HL-60 (cell line): ENCODE data around the gene SKAP2.

Experiments used
- DNase-seq, 2 experiments: peaks; one replicate each; pipeline ENCODE4 v3.0.0-alpha.2; 2010 to 2020; ENCODE audit warnings: low read depth in 1 of 2, low spot score in 1 of 2
- H3K27ac ChIP-seq: fragments of 250-450 bp; sonication (Bioruptor Pico); replicated peaks from 2 replicates; pipeline ENCODE4 v1.5.1; 2020; ENCODE audit warnings: mild to moderate bottlenecking, moderate library complexity
- H3K27me3 ChIP-seq: fragments of 250-450 bp; sonication (Bioruptor Pico); 2 replicates; pipeline ENCODE4 v1.5.1; 2021; ENCODE audit warnings: mild to moderate bottlenecking, moderate library complexity; ENCODE audit not compliant: insufficient read depth, poor library complexity, severe bottlenecking
- H3K4me3 ChIP-seq: replicated peaks from 2 replicates; pipeline ENCODE4 v1.5.1; 2011; ENCODE audit warnings: mild to moderate bottlenecking, control low read depth, low read length; ENCODE audit not compliant: insufficient read depth
- CTCF ChIP-seq: IDR thresholded peaks from one replicate; pipeline ENCODE4 v1.5.1; 2011; ENCODE audit warnings: low read length, control low read depth, inconsistent platforms; ENCODE audit not compliant: insufficient read depth
- GABPA ChIP-seq: IDR thresholded peaks from 2 replicates; pipeline ENCODE4 v1.6.1; 2012; ENCODE audit warnings: low read depth
- POLR2AphosphoS5 ChIP-seq: IDR thresholded peaks from 2 replicates; pipeline ENCODE4 v1.6.1; 2012; ENCODE audit warnings: low read depth
- REST ChIP-seq: IDR thresholded peaks from 2 replicates; pipeline ENCODE4 v1.6.1; 2012; ENCODE audit warnings: low read depth; ENCODE audit not compliant: insufficient replicate concordance
- SPI1 ChIP-seq: IDR thresholded peaks from 2 replicates; pipeline ENCODE4 v1.6.1; 2012; ENCODE audit warnings: low read depth, mild to moderate bottlenecking, borderline replicate concordance

SKAP2 gene

GRCh38 chr7:26627891-26628341, 236.5 kb downstream of the SKAP2 start:
- DNase-seq: no peak
- Histone ChIP-seq H3K27ac (no peak overlapping the region), H3K27me3 (no peaks in the 10 kb centered on the region), H3K4me3 (no peak overlapping the region)
- TF ChIP-seq SPI1 (no peak), CTCF (no peak), GABPA (no peak), REST (no peak), POLR2AphosphoS5 (no peak)

- H3K27ac ChIP-seq: no peak overlapping the region
- no peak overlapping the region for H3K4me3 ChIP-seq
- DNase-seq: no peak
- TF ChIP-seq REST (no peak), CTCF (no peak)
- H3K27me3 ChIP-seq: no peaks in the 10 kb centered on the region
Measured at GRCh38 chr7:26627221-26627620, 237.2 kb downstream of the SKAP2 start.

GRCh38 chr7:26626687-26627086, 237.7 kb downstream of the SKAP2 start:
- no peak for TF ChIP-seq SPI1
- no peak for TF ChIP-seq POLR2AphosphoS5
- no peak for TF ChIP-seq GABPA
- no peak for TF ChIP-seq CTCF
- TF ChIP-seq REST: no peak
- no peak for DNase-seq

More at GRCh38 chr7:26626687-26627086, 237.7 kb downstream of the SKAP2 start:
- Histone ChIP-seq H3K4me3 (no peak overlapping the region), H3K27me3 (no peaks in the 10 kb centered on the region), H3K27ac (no peak overlapping the region)
